ENCODE measurements around the gene ALK.

DNA sequence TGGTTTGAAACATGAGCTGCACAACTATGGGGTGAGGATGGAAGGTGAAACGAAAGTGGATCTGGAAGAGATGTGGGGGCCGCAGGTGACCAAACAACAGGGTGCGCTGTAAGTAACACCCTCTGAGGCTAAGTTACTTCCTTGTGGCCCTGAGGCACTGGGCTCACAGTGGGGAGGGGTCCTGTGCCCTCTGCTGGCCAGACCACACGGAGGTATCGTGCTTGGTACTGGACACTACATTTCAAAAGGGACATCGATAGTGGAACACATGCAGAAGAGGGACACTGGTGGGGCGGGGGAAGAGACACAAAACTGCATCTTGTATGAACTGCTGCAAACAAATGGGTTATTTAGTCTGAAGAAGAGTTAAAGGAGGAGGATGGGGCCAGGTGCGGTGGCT, 695.6 kb downstream of the ALK start:
- TF ChIP-seq, protein P1, sequence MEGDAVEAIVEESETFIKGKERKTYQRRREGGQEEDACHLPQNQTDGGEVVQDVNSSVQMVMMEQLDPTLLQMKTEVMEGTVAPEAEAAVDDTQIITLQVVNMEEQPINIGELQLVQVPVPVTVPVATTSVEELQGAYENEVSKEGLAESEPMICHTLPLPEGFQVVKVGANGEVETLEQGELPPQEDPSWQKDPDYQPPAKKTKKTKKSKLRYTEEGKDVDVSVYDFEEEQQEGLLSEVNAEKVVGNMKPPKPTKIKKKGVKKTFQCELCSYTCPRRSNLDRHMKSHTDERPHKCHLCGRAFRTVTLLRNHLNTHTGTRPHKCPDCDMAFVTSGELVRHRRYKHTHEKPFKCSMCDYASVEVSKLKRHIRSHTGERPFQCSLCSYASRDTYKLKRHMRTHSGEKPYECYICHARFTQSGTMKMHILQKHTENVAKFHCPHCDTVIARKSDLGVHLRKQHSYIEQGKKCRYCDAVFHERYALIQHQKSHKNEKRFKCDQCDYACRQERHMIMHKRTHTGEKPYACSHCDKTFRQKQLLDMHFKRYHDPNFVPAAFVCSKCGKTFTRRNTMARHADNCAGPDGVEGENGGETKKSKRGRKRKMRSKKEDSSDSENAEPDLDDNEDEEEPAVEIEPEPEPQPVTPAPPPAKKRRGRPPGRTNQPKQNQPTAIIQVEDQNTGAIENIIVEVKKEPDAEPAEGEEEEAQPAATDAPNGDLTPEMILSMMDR (IDR thresholded peaks at IDR 0.05) = no peak
- no peak for TF ChIP-seq POLR2A (IDR thresholded peaks at IDR 0.05)
